ENCODE results near the gene SESN1. TPM values are rescaled to one million over a fixed set of nuclear protein-coding genes. Genes with fewer than 3 reads are reported as not detected.

The SESN1 gene
- total RNA-seq, 1 donor from 2014 or later = 40.8 TPM

DNA sequence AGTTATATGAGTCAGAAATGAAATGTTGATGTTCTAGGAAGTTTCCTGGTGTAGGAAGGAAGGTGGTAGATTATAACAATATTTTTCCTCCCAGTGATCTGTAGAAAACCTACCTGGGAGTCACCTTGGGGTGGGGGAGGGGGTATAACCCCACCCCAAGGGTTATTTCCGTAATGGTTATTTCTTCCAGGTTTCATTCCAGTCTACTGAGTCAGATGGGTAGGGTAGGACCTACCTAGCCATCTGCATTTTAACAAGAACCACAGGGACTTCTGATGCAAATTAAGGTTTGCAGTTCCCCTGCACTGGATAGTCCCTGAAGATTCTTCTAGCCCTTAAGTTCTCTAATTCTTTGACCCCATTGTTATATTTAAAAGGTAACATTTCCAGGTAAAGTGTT lies 157.5 kb downstream of the SESN1 start:
- Mint-ChIP-seq H3K27me3 (ENCODE audit: insufficient read depth, low read depth) (no peaks in the 10 kb centered on the region), H3K4me1 (no peaks in the 10 kb centered on the region)
- H3K9ac ChIP-seq = no peak overlapping the region

More for the DNA sequence above, 157.5 kb downstream of the SESN1 start:
- Histone ChIP-seq H3K9me3 (ENCODE audit: low read depth) (no peaks in the 10 kb centered on the region), H3F3A (ENCODE audit: low read depth) (no peaks in the 10 kb centered on the region), H3K27me3 (no peaks in the 10 kb centered on the region), H3K4me2 (no peak overlapping the region), H4K20me1 (ENCODE audit: low read depth) (no peaks in the 10 kb centered on the region), H2AFZ (replicated peaks) (no peak overlapping the region), H3K4me3 (no peak overlapping the region), H3K4me1 (no peaks in the 10 kb centered on the region), H3K79me2 (ENCODE audit: low read depth) (no peaks in the 10 kb centered on the region), H3K27ac (no peak overlapping the region), H3K36me3 (no peaks in the 10 kb centered on the region)
- no peak overlapping the region for H3K27ac Mint-ChIP-seq
- no peak overlapping the region for H3K4me3 Mint-ChIP-seq
- no peak for TF ChIP-seq EZH2phosphoT487 (IDR thresholded peaks at IDR 0.05)
- TF ChIP-seq EZH2 (IDR thresholded peaks at IDR 0.05) = no peak
- TF ChIP-seq, protein P1, sequence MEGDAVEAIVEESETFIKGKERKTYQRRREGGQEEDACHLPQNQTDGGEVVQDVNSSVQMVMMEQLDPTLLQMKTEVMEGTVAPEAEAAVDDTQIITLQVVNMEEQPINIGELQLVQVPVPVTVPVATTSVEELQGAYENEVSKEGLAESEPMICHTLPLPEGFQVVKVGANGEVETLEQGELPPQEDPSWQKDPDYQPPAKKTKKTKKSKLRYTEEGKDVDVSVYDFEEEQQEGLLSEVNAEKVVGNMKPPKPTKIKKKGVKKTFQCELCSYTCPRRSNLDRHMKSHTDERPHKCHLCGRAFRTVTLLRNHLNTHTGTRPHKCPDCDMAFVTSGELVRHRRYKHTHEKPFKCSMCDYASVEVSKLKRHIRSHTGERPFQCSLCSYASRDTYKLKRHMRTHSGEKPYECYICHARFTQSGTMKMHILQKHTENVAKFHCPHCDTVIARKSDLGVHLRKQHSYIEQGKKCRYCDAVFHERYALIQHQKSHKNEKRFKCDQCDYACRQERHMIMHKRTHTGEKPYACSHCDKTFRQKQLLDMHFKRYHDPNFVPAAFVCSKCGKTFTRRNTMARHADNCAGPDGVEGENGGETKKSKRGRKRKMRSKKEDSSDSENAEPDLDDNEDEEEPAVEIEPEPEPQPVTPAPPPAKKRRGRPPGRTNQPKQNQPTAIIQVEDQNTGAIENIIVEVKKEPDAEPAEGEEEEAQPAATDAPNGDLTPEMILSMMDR (IDR thresholded peaks at IDR 0.05) = no peak
- H3K9me3 Mint-ChIP-seq = no peaks in the 10 kb centered on the region
- DNase-seq (ENCODE audit: low spot score) = no peak
- H3K36me3 Mint-ChIP-seq = peaks cover 2% of the 10 kb centered on the region

Small RNA genes lying within 50 kb of the gene (small RNA-seq; reads per million reads assigned to genes)
- not detected for gene RNU6-653P

Other genes starting within 250 kb of the SESN1 start
- 2.9 and 3.7 TPM in 2 replicates for gene ARMC2, start 246.4 kb downstream of the SESN1 start, total RNA-seq (ENCODE audit: low replicate concordance)
- 34.6 and 68.0 TPM in 2 replicates for gene CEP57L1, start 661 bp upstream of the SESN1 start, total RNA-seq (ENCODE audit: low replicate concordance)

Data from neural progenitor cell (in vitro differentiated cells).